Measurements from ENCODE around the gene SLC19A1.

SLC19A1 gene

DNA sequence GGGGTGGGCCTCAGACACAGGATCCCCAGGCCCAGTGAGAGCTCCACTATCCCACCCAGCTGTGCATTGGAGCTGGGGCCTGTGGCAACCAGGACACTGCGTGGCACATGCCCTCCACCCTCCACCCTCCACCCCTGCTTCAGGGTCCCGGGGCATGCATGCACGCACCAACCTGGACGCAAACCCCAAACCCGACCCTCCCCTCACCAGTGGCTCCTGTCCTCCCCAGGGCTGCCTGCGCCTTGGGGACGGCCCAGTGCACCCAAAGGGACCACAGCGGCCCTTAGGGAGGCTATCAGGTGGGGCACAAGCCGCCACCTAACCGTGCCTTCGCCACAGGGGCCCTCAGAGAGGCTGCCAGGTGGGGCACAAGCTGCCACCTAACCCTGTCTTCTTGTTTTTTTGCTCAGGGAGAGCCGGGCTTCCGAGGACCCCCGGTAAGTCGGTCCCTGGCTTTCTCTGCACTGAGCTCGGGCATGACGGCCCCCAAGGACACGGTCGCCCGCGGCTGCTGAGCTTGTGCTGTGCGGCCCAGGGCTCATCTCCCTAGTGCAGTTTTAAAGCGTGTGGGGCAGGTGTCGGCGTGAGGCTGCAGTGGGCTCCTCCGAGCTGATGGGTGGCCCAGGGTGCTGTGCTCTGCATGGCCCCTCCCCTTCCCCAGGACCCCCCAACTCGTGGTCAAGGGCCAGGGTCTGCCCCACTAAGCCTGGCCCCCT, 47.9 kb downstream of the SLC19A1 start:
- peaks cover 21% of the 10 kb centered on the region for H3K36me3 ChIP-seq (ENCODE audit: insufficient read depth, low read length)
- H3K9ac ChIP-seq (ENCODE audit: low read depth, low read length) = no peak overlapping the region
- H3K4me1 ChIP-seq (ENCODE audit: insufficient read depth, low read length) = no peaks in the 10 kb centered on the region
- H3K9me3 ChIP-seq (ENCODE audit: control insufficient read depth, insufficient read depth, low read length) = no peaks in the 10 kb centered on the region

DNA sequence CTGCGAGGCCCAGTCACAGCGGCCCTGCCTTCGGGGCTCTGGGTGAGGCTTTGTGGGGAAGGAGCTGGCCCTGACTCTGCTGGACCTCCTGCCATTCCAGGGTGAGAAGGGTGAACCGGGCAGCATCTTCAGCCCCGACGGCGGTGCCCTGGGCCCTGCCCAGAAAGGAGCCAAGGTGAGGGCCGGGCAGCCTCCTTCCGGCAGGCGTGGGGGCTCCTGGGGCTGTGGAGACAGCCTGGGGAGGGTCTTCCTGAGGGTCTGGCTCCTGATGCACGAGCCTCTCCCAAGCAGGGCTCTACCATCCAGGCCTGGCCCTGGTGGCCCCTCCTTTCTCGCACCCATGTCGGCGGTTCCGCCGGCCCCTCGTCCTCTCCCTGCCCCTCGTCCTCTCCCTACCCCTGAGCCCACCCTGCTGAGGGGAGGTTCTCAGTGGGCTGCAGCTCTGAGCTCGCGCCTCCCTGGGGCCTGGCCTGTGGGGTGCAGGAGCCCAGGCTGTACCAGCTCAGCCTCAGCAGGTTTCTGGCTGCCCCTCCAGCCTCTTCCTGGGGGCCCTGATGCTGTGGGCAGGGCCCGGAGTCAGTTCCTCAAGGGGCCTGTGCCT, 48.7 kb downstream of the SLC19A1 start:
- Histone ChIP-seq H3K4me1 (ENCODE audit: insufficient read depth, low read length) (no peaks in the 10 kb centered on the region), H3K9ac (ENCODE audit: low read depth, low read length) (no peak overlapping the region)

DNA sequence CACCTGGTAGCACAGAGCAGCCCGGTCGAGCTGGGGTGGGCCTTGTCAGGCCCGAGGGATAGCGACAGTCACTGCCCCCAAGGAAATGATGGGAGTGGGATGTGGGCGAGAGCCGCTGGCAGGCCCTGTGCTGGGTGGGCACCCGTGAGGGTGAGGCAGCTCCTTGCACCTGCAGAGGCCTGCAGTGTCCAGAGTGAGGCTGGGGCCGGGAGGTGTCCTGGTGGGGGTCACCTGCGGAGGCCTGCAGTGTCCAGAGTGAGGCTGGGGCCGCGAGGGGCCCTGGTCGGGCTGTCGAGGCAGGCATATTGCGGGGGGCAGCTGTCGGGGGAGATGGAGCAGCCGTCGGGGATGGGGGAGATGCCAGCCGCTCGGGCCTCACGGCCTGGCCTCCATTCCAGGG, 49.5 kb downstream of the SLC19A1 start:
- Histone ChIP-seq H3K36me3 (ENCODE audit: insufficient read depth, low read length) (peaks cover 18% of the 10 kb centered on the region), H3K9ac (ENCODE audit: low read depth, low read length) (no peak overlapping the region), H3K4me1 (ENCODE audit: insufficient read depth, low read length) (0 out of 2 replicates have a peak, but pooled peaks cover 3% of the 10 kb centered on the region), H3K9me3 (ENCODE audit: control insufficient read depth, insufficient read depth, low read length) (no peaks in the 10 kb centered on the region)

More for the DNA sequence above, 48.7 kb downstream of the SLC19A1 start:
- peaks cover 18% of the 10 kb centered on the region for H3K36me3 ChIP-seq (ENCODE audit: insufficient read depth, low read length)
- H3K9me3 ChIP-seq (ENCODE audit: control insufficient read depth, insufficient read depth, low read length) = no peaks in the 10 kb centered on the region

DNA sequence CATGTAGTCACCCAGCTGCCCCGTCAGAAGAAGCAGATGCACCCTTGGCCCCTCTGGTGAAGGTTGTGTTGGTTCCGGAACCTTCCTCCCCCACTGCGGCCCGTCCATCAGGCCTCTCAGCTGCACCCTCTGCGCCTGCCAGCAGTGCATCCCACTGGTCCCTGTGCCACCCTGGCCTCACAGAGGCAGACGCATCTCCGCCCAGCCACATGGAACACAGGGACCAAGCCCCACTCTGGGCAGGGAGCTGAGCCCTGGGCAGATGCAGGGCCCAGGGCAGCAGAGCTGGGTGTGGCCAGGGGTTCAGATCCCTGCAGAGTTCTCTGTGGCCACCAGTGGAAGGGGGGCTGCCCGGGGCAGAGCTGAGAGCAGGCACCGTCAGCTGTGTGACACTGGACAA, 50.6 kb downstream of the SLC19A1 start:
- Histone ChIP-seq H3K9me3 (ENCODE audit: control insufficient read depth, insufficient read depth, low read length) (no peaks in the 10 kb centered on the region), H3K9ac (ENCODE audit: low read depth, low read length) (no peak overlapping the region), H3K4me1 (ENCODE audit: insufficient read depth, low read length) (0 out of 2 replicates have a peak, but pooled peaks cover 3% of the 10 kb centered on the region), H3K36me3 (ENCODE audit: insufficient read depth, low read length) (peaks cover 18% of the 10 kb centered on the region)

DNA sequence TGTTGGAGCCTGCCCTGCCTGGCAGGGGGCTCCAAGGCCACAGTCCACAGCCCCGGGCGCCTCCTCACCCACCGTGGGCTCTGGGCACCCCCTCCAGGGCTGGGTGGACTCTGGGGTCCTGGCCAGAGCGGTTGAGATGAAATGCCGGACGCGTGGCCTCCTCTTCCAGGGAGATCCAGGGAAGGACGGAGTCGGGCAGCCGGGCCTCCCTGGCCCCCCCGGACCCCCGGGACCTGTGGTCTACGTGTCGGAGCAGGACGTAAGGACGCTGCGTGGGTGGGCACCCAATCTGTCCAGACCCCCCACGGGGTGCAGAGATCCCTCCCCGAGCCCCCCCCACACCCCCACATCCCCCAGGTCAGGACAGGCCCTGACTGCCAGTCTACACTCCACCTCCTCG, 51.2 kb downstream of the SLC19A1 start:
- Histone ChIP-seq H3K9ac (ENCODE audit: low read depth, low read length) (no peak overlapping the region), H3K36me3 (ENCODE audit: insufficient read depth, low read length) (peaks cover 15% of the 10 kb centered on the region)

DNA sequence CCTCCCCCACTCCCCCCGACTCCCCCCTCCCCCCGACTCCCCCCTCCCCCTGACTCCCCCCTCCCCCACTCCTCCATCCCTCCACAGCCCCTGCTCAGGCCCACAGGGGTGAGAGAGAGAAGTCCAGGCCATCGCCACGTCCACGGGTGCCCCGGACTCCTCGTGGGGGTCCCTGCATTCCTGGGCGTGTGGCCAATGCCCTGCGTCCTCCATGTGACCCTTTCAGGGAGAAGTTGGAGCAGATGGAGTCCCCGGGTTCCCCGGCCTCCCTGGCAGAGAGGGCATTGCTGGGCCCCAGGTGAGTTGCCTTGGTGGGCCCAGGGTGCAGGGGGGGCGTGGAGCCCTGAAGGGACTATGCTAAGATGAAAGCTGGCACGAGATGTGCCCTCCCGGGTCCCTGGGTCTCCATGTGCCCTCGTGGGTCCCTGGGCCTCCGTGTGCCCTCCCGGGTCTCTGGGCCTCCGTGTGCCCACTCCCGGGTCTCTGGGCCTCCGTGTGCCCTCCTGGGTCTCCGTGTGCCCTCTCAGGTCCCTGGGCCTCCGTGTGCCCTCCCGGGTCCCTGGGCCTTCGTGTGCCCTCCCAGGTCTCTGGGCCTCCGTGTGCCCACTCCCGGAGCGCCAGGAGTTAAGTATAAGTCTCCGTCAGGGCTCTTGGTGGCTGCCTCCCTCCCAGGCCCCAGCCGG, 52.0 kb downstream of the SLC19A1 start:
- H3K9ac ChIP-seq (ENCODE audit: low read depth, low read length) = no peak overlapping the region
- no peaks in the 10 kb centered on the region for H3K9me3 ChIP-seq (ENCODE audit: control insufficient read depth, insufficient read depth, low read length)
- peaks cover 6% of the 10 kb centered on the region for H3K36me3 ChIP-seq (ENCODE audit: insufficient read depth, low read length)
- 0 out of 2 replicates have a peak, but pooled peaks cover 3% of the 10 kb centered on the region for H3K4me1 ChIP-seq (ENCODE audit: insufficient read depth, low read length)

More for the DNA sequence above, 51.2 kb downstream of the SLC19A1 start:
- Histone ChIP-seq H3K4me1 (ENCODE audit: insufficient read depth, low read length) (0 out of 2 replicates have a peak, but pooled peaks cover 3% of the 10 kb centered on the region), H3K9me3 (ENCODE audit: control insufficient read depth, insufficient read depth, low read length) (no peaks in the 10 kb centered on the region)

DNA sequence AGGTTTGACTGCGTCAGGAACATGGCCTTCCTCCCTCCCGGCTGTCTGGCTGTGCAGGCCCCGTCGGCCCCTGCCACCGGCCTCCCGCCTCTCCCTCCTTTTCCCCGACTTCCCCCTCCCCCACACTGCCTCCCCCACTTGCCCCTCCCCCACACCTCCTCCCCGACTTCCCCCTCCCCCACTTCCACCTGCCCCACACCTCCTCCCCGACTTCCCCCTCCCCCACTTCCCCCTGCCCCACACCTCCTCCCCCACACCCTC, 52.6 kb downstream of the SLC19A1 start:
- Histone ChIP-seq H3K36me3 (ENCODE audit: insufficient read depth, low read length) (peaks cover 6% of the 10 kb centered on the region), H3K9ac (ENCODE audit: low read depth, low read length) (no peak overlapping the region), H3K4me1 (ENCODE audit: insufficient read depth, low read length) (0 out of 2 replicates have a peak, but pooled peaks cover 3% of the 10 kb centered on the region), H3K9me3 (ENCODE audit: control insufficient read depth, insufficient read depth, low read length) (no peaks in the 10 kb centered on the region)

DNA sequence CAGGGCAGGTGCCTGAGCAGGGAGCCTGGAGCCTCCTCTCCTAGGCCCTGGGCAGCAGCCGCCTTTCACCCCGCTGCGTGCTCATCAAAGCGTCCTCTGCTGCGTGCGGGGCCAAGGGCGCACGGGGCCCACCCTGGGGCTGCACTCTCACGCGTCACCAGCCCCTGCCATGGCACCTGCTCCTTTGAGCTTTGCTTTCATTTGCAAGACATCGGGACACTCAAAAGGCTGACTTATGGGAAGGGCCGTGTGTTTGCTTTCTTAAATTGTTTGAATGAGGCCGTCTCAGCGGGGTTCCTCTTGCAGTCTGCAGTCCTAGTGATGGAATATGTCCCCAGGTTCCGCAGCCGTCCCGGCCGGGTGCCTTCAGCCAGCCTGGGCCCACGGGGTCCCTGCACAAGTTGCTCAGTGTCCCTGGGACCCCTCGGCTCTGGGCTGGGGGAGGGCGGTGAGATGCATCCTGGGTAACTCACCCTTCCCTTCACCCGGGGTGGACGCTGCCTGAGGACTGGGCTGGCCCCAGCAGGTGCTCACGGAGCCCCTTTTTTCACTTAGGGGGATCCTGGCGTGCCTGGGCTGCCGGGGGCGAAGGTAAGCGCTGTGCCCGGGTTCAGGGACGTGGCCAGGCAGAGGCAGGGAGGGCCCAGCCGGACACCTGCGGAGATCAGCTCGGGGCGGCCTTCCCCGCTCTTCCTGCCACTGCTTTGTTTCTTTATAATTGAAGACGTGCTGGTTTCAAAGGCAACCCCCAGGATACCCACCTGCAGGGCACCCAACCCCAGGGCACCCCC, 53.1 kb downstream of the SLC19A1 start:
- Histone ChIP-seq H3K36me3 (ENCODE audit: insufficient read depth, low read length) (peaks cover 11% of the 10 kb centered on the region), H3K9me3 (ENCODE audit: control insufficient read depth, insufficient read depth, low read length) (no peaks in the 10 kb centered on the region), H3K4me1 (ENCODE audit: insufficient read depth, low read length) (0 out of 2 replicates have a peak, but pooled peaks cover 3% of the 10 kb centered on the region), H3K9ac (ENCODE audit: low read depth, low read length) (no peak overlapping the region)

DNA sequence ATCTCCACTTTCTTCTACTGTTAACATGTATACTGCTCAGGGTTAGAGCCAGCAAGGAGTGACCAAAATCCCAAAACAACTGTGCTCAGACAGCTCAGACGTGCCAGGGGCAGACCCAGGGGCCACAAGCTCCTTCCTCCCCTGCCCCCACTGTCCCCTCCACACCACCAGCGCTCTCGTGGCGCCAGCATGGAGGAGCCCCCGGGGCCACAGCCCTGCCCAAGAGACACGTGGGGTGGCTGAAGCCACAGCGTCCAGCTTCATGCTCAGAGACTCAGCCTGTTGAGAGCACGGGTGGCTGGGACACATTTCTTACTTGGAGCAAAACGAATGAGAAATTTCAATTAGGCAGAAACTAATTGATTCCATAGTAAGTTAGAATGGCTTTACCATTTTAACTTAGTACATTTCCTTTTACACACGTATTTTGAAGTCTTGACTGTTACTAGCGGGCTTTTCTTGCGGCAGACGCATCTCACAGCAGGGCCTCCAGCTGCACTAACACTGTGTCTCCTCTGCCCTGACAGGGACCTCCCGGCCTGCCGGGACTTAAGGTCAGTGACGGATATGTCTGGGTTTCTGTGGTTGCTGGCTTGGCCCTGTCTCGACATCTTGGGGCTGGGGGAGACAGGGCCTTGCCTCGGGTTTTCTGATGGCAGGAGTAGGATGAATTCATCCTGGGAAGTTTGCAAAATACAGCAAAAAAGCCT, 54.2 kb downstream of the SLC19A1 start:
- Histone ChIP-seq H3K9me3 (ENCODE audit: control insufficient read depth, insufficient read depth, low read length) (no peaks in the 10 kb centered on the region), H3K4me1 (ENCODE audit: insufficient read depth, low read length) (0 out of 2 replicates have a peak, but pooled peaks cover 3% of the 10 kb centered on the region), H3K9ac (ENCODE audit: low read depth, low read length) (no peak overlapping the region), H3K36me3 (ENCODE audit: insufficient read depth, low read length) (peaks cover 16% of the 10 kb centered on the region; the same call in 1 of the 2 replicates)

DNA sequence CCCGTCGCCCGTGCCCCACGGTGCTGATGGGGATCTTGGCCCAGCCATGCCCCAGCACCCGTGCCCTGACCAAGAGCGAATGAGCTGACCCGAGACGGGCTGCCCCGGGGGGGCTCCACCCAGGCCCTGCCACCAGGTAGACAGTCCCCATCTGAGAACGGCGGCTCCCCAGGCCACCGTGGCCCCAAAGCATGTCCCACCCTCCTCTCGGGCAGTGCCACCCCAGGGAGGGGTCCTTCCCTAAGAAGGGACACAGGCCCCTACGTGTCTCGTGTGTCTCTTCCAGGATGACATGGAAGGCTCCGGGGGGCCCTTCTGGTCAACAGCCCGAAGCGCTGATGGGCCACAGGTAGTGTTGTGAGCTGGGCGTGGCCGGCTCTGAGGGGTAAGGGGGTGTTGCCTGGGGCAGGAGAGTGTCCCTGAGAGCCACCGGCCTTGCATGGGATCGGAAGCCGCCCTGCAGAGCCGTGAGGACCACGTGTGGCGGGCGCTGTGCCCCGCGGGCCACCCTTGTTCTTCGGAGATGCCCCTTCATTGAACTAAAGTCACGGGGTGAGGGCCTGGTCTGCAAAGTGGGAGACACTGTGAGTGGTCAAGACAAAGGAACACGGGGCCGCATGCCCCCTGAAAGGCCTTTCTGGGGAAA, 55.0 kb downstream of the SLC19A1 start:
- 0 out of 2 replicates have a peak, but pooled peaks cover 3% of the 10 kb centered on the region for H3K4me1 ChIP-seq (ENCODE audit: insufficient read depth, low read length)
- no peaks in the 10 kb centered on the region for H3K9me3 ChIP-seq (ENCODE audit: control insufficient read depth, insufficient read depth, low read length)
- no peak overlapping the region for H3K9ac ChIP-seq (ENCODE audit: low read depth, low read length)
- peaks cover 14% of the 10 kb centered on the region; the same call in 1 of the 2 replicates for H3K36me3 ChIP-seq (ENCODE audit: insufficient read depth, low read length)

DNA sequence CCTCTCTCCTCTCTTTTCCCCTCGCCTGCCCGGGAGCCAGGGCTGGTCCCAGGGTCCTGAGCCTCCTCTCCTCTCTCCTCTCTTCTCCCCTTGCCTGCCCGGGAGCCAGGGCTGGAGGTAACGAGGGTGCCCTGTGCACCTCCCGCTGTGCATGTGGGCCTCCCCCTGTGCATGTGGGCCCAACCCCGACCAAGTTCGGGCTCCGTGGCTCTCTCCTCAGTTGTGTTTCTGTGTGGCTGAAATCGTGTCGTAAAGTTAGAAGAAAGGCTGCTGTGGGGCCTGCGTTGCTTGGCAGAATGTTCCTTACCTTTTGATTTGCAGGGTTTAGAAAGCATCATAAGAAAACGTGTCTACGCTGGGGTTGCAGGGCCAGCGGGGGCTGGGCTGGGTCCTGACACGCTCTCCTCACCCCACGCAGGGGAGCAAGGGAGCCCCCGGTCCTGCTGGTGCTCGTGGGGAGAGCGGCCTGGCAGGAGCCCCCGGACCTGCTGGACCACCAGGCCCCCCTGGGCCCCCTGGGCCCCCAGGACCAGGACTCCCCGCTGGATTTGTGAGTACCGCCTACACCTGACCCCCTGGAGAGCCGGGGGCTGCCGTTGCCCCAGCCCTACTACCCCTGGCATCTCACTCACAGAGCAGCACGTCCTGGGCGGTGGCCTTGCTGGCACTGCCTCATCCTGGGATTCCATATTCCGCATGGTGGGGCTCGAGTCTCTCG, 55.6 kb downstream of the SLC19A1 start:
- H3K9me3 ChIP-seq (ENCODE audit: control insufficient read depth, insufficient read depth, low read length) = no peaks in the 10 kb centered on the region
- H3K4me1 ChIP-seq (ENCODE audit: insufficient read depth, low read length) = 0 out of 2 replicates have a peak, but pooled peaks cover 3% of the 10 kb centered on the region
- H3K9ac ChIP-seq (ENCODE audit: low read depth, low read length) = no peak overlapping the region
- peaks cover 16% of the 10 kb centered on the region; the same call in 1 of the 2 replicates for H3K36me3 ChIP-seq (ENCODE audit: insufficient read depth, low read length)

DNA sequence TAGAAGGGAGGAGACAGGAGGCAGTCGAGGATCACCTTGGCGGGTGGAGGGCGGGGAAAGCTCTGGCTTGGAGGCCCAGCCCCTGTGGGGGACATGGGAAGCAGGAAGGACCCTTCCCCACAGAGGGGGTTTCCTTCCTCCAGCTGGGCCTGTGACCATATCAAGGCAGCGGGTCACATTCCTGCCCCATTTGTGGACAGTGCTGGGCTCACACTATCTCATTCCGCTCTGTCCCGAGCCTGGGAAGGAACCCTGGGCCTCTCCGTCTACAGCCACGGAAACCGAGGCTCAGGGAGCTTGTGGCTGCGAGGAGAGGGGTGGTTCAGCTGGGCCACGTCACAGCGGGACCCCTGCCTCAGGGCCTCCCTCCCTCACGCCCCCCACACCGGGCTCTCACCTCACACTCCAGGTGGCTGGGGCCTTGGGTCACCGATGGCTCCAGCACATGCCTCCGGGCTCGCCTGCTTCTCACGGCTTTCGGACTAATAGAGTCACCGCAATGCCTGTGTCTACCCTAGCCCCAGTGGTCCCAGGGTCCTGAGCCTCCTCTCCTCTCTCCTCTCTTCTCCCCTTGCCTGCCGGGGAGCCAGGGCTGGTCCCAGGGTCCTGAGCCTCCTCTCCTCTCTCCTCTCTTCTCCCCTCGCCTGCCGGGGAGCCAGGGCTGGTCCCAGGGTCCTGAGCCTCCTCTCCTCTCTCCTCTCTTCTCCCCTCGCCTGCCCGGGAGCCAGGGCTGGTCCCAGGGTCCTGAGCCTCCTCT, 56.4 kb downstream of the SLC19A1 start:
- 0 out of 2 replicates have a peak, but pooled peaks cover 3% of the 10 kb centered on the region for H3K4me1 ChIP-seq (ENCODE audit: insufficient read depth, low read length)
- no peaks in the 10 kb centered on the region for H3K9me3 ChIP-seq (ENCODE audit: control insufficient read depth, insufficient read depth, low read length)
- peaks cover 21% of the 10 kb centered on the region for H3K36me3 ChIP-seq (ENCODE audit: insufficient read depth, low read length)
- no peak overlapping the region for H3K9ac ChIP-seq (ENCODE audit: low read depth, low read length)

All from ES-I3 (cell line).